GM20000 (cell line): ENCODE results near the gene CDCA7.

Source experiments
- DNase-seq: peaks from one replicate; pipeline ENCODE4 v3.0.0; 2012; ENCODE audit warnings: low spot score
- TF ChIP-seq, protein P1 (sequence below): IDR thresholded peaks from 2 replicates; pipeline ENCODE4 v1.5.1; 2012; ENCODE audit warnings: mild to moderate bottlenecking, control low read depth; ENCODE audit errors: extremely low read depth, missing control alignments

The CDCA7 gene

GRCh38 chr2:173339807-173340206 lies 14.9 kb upstream of the CDCA7 start:
- TF ChIP-seq, protein P1, sequence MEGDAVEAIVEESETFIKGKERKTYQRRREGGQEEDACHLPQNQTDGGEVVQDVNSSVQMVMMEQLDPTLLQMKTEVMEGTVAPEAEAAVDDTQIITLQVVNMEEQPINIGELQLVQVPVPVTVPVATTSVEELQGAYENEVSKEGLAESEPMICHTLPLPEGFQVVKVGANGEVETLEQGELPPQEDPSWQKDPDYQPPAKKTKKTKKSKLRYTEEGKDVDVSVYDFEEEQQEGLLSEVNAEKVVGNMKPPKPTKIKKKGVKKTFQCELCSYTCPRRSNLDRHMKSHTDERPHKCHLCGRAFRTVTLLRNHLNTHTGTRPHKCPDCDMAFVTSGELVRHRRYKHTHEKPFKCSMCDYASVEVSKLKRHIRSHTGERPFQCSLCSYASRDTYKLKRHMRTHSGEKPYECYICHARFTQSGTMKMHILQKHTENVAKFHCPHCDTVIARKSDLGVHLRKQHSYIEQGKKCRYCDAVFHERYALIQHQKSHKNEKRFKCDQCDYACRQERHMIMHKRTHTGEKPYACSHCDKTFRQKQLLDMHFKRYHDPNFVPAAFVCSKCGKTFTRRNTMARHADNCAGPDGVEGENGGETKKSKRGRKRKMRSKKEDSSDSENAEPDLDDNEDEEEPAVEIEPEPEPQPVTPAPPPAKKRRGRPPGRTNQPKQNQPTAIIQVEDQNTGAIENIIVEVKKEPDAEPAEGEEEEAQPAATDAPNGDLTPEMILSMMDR: no peak
- DNase-seq: no peak

GRCh38 chr2:173343921-173344320 lies 10.8 kb upstream of the CDCA7 start:
- no peak for DNase-seq
- TF ChIP-seq, protein P1: no peak

- DNase-seq: no peak
Observed at GRCh38 chr2:173346035-173346434, 8.6 kb upstream of the CDCA7 start.

GRCh38 chr2:173347305-173348168 lies 7.1 kb upstream of the CDCA7 start:
- TF ChIP-seq, protein P1: no peak
- peak; percentile 29 for DNase-seq

More at GRCh38 chr2:173346035-173346434, 8.6 kb upstream of the CDCA7 start:
- TF ChIP-seq, protein P1: no peak

DNA sequence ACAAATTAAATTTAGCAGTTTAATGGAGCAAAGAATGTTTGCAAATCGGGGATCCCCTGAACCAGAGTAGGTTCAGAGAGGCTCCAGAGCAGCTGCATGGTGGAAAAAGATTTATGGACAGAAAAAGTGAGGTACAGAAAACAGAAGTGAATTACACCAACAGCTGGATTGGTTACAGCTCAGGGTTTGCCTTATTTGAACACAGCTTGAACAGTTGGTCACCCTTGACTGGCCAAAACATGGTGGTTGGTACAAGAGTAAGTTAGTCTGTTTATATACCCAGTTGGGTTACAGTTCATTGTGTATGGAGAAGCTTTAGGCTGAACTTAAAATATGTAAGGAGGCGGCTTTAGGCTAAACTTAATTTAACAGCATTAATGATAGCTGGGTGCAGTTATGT lies 5.4 kb upstream of the CDCA7 start:
- DNase-seq: no peak
- TF ChIP-seq, protein P1: no peak

GRCh38 chr2:173350383-173350782 lies 4.3 kb upstream of the CDCA7 start:
- no peak for DNase-seq
- TF ChIP-seq, protein P1: no peak

DNA sequence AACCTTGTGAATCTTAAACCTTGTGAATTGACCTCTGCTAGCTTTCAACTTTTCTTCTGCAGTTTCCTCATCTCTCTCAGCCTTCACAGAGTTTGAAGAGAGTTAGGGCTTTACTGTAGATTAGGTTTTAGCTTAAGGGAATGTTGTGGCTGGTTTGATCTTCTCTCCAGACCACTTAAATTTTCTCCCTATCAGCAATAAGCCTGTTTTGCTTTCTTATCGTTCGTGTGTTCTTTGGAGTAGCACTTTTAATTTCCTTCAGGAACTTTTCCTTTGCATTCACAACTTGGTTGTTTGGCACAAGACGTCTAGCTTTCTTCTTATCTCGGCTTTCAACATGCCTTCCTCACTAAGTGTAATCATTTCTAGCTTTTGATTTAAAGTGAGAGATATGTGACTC lies 2.8 kb upstream of the CDCA7 start:
- TF ChIP-seq, protein P1: no peak
- DNase-seq: no peak
